Astrocyte (in vitro differentiated cells and primary cell): Measurements from ENCODE around the gene UCK1. TPM values are rescaled to one million over a fixed set of nuclear protein-coding genes. Genes with fewer than 3 reads are reported as not detected.
A peak's percentile ranks its signal among the peaks of the same experiment; 100 is the strongest.

Source experiments
- DNase-seq: peaks from one replicate; pipeline ENCODE4 v3.0.0-alpha.2; 2010; ENCODE audit warnings: low read depth
- FAIRE-seq: peaks from 2 replicates; lab custom pipeline; 2011; peaks lifted over from hg19 to GRCh38; lab: Jason Lieb, UNC
- H2AFZ ChIP-seq: 2 replicates; pipeline ENCODE4 v1.6.0; 2012; ENCODE audit warnings: low read depth, low read length, inconsistent platforms
- H3K27ac ChIP-seq: 2 replicates; pipeline ENCODE4 v1.5.1; 2011; ENCODE audit warnings: low read depth, low read length, inconsistent platforms
- H3K27me3 ChIP-seq: 2 replicates; pipeline ENCODE4 v1.6.0; 2011; ENCODE audit warnings: low read length, inconsistent platforms; ENCODE audit not compliant: insufficient read depth
- H3K36me3 ChIP-seq: 2 replicates; pipeline ENCODE4 v1.5.1; 2011; ENCODE audit warnings: low read length, inconsistent platforms; ENCODE audit not compliant: insufficient read depth
- H3K4me1 ChIP-seq: 2 replicates; pipeline ENCODE4 v1.5.1; 2011; ENCODE audit warnings: low read length, inconsistent platforms; ENCODE audit not compliant: insufficient read depth
- H3K4me2 ChIP-seq: 2 replicates; pipeline ENCODE4 v1.6.0; 2012; ENCODE audit warnings: low read length, inconsistent platforms
- H3K4me3 ChIP-seq: 2 replicates; pipeline ENCODE4 v1.5.1; 2011; ENCODE audit warnings: low read depth, mild to moderate bottlenecking, low read length, inconsistent platforms; ENCODE audit not compliant: insufficient read depth
- H3K79me2 ChIP-seq: 2 replicates; pipeline ENCODE4 v1.6.0; 2012; ENCODE audit warnings: mild to moderate bottlenecking, low read length, inconsistent platforms; ENCODE audit not compliant: insufficient read depth
- H3K9ac ChIP-seq: 2 replicates; pipeline ENCODE4 v1.6.0; 2012; ENCODE audit warnings: mild to moderate bottlenecking, low read length, inconsistent platforms
- H3K9me3 ChIP-seq: 2 replicates; pipeline ENCODE4 v1.5.1; 2012; ENCODE audit warnings: low read depth, mild to moderate bottlenecking, low read length, inconsistent platforms; ENCODE audit not compliant: insufficient read depth
- H4K20me1 ChIP-seq: 2 replicates; pipeline ENCODE4 v1.6.0; 2012; ENCODE audit warnings: low read length, inconsistent platforms; ENCODE audit not compliant: insufficient read depth
- H3K27ac Mint-ChIP-seq: one replicate; pipeline ENCODE4 v1.8.0; 2021; ENCODE audit warnings: mild to moderate bottlenecking, mixed read lengths; ENCODE audit not compliant: unreplicated experiment
- H3K27me3 Mint-ChIP-seq: one replicate; pipeline ENCODE4 v1.8.0; 2021; ENCODE audit warnings: low read depth, mixed read lengths; ENCODE audit not compliant: unreplicated experiment
- H3K36me3 Mint-ChIP-seq: one replicate; pipeline ENCODE4 v1.8.0; 2021; ENCODE audit warnings: low read depth, mixed read lengths; ENCODE audit not compliant: unreplicated experiment
- H3K4me1 Mint-ChIP-seq: one replicate; pipeline ENCODE4 v1.8.0; 2021; ENCODE audit warnings: low read depth, mixed read lengths; ENCODE audit not compliant: unreplicated experiment
- H3K4me3 Mint-ChIP-seq: one replicate; pipeline ENCODE4 v1.8.0; 2021; ENCODE audit warnings: mild to moderate bottlenecking, moderate library complexity, mixed read lengths; ENCODE audit not compliant: unreplicated experiment
- H3K9me3 Mint-ChIP-seq: one replicate; pipeline ENCODE4 v1.8.0; 2021; ENCODE audit warnings: mild to moderate bottlenecking, mixed read lengths; ENCODE audit not compliant: unreplicated experiment
- CTCF ChIP-seq: IDR thresholded peaks from 2 replicates; pipeline ENCODE4 v1.5.1; 2011; ENCODE audit warnings: low read depth, mild to moderate bottlenecking, inconsistent platforms, low read length, moderate library complexity; ENCODE audit not compliant: insufficient read depth
- EZH2 ChIP-seq: IDR thresholded peaks from 2 replicates; pipeline ENCODE4 v1.6.1; 2012; ENCODE audit warnings: mild to moderate bottlenecking, low read length, inconsistent platforms; ENCODE audit not compliant: insufficient read depth
- total RNA-seq: library from RNA; stranded (reverse); gene quantifications from 2 replicates; pipeline ENCODE4 v1.2.1, GENCODE V29; 2021

The UCK1 gene
- total RNA-seq, 1 donor from 2014 or later = 15.4 TPM

DNA sequence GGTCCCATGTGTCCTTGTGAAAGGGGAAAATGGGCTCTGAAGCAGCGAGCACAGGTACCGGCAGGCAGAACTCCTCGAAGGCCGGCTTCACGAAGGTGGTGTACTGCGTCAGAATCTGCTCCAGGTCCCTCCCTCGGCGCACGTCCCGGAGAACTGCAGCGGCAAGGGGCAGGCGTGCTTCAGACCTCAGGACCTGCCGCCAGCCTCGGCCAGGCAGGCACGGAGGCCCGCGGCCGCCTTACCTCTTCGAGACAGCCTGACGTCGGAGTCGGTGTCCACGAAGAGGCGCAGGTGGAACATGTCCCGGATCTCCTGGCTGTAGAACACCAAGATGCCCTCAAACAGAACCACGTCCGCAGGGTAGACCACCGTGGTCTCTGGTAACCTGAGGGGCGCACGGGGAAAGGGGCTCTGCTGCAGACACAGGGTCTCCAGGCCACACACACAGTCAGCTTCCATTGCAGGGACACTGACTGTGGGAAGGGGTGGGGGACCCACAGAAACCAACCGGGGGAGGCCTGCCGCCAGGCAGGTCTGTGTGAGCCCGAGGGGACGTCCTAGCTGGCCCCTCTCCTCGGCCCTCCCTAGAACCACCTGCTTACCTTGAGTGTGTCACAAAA, 2.1 kb downstream of the UCK1 start:
- Mint-ChIP-seq H3K4me1 (peaks cover 14% of the 10 kb centered on the region), H3K27ac (no peak overlapping the region), H3K4me3 (no peak overlapping the region), H3K36me3 (peaks cover 12% of the 10 kb centered on the region), H3K9me3 (no peaks in the 10 kb centered on the region), H3K27me3 (peaks cover 2% of the 10 kb centered on the region)
- H3K4me1 ChIP-seq = peaks cover 16% of the 10 kb centered on the region
- H3K9me3 ChIP-seq = no peaks in the 10 kb centered on the region
- FAIRE-seq (no peak), DNase-seq (no peak)
- H3K36me3 ChIP-seq = peaks cover 4% of the 10 kb centered on the region
- H3K27ac ChIP-seq = no peak overlapping the region
- H3K79me2 ChIP-seq = peaks cover 16% of the 10 kb centered on the region
- peaks cover 7% of the 10 kb centered on the region for H4K20me1 ChIP-seq
- no peak for TF ChIP-seq CTCF
- TF ChIP-seq EZH2 = no peak
- H3K4me2 ChIP-seq = no peak overlapping the region
- H3K9ac ChIP-seq = no peak overlapping the region
- no peak overlapping the region for H2AFZ ChIP-seq
- H3K4me3 ChIP-seq = no peak overlapping the region
- no peaks in the 10 kb centered on the region for H3K27me3 ChIP-seq

- no peak for FAIRE-seq
- H4K20me1 ChIP-seq = peaks cover 7% of the 10 kb centered on the region
- no peak overlapping the region for H2AFZ ChIP-seq
- H3K36me3 ChIP-seq = peaks cover 5% of the 10 kb centered on the region
- H3K4me1 ChIP-seq = peaks cover 17% of the 10 kb centered on the region
- H3K27me3 ChIP-seq = no peaks in the 10 kb centered on the region
- Mint-ChIP-seq H3K27me3 (peaks cover 2% of the 10 kb centered on the region), H3K36me3 (peaks cover 12% of the 10 kb centered on the region), H3K4me3 (peak overlapping the region; percentile 62), H3K4me1 (peaks cover 14% of the 10 kb centered on the region), H3K27ac (peak overlapping the region; percentile 18), H3K9me3 (no peaks in the 10 kb centered on the region)
- H3K9ac ChIP-seq = no peak overlapping the region
- no peak for TF ChIP-seq CTCF
- TF ChIP-seq EZH2 = no peak
- H3K4me3 ChIP-seq = no peak overlapping the region
- no peaks in the 10 kb centered on the region for H3K9me3 ChIP-seq
- no peak for DNase-seq
- no peak overlapping the region for H3K27ac ChIP-seq
- H3K4me2 ChIP-seq = no peak overlapping the region
- H3K79me2 ChIP-seq = peaks cover 16% of the 10 kb centered on the region
These were observed 2.9 kb downstream of the UCK1 start for GRCh38 chr9:131528186-131528585.
